HepG2 (cell line): Measurements from ENCODE around the gene OR2A7. TPM values are rescaled to one million over a fixed set of nuclear protein-coding genes. Genes with fewer than 3 reads are reported as not detected.
"Not testable (repeated sequence)": the region's sequence is repeated elsewhere in the genome, so short reads cannot be mapped to it uniquely, and the experiment has no call there.

Experiments
- ATAC-seq: fragments of 200-7000 bp; cut with Tn5 transposase; 3 replicates; pipeline ENCODE4 v1.9.1; 2020; ENCODE audit warnings: mild to moderate bottlenecking, moderate library complexity
- BruUV-seq: library from RNA; stranded (reverse); fragments of 400-500 nt; replicated peaks from 2 replicates; lab custom pipeline; 2021; lab: Mats Ljungman, UMichigan
- CTCF ChIA-PET: fragments of 300-600 bp; formaldehyde crosslinking; extraction: SDS; loops from one replicate; lab custom pipeline; 2021; ENCODE audit warnings: low total read pairs, inconsistent platforms, low intra/inter-chr PET ratio; lab: Yijun Ruan, JAX
- POLR2A ChIA-PET: fragments of 350-600 bp; sonication (Branson Sonifier 250); formaldehyde crosslinking; loops from one replicate; lab custom pipeline; 2020; ENCODE audit warnings: antibody characterized with exemption, inconsistent platforms; lab: Yijun Ruan, JAX
- DNase-seq: peaks from one replicate; pipeline ENCODE4 v3.0.0-alpha.2; 2015; ENCODE audit warnings: low spot score
- FAIRE-seq: peaks from 3 replicates; lab custom pipeline; 2011; peaks lifted over from hg19 to GRCh38; lab: Jason Lieb, UNC
- H2AFZ ChIP-seq: one replicate; pipeline ENCODE4 v1.6.1; 2011; ENCODE audit warnings: low read length, inconsistent platforms
- H3K27ac ChIP-seq: fragments of 300-600 bp; 3 replicates; pipeline ENCODE4 v1.8.0; 2011; ENCODE audit warnings: mixed run types, mild to moderate bottlenecking, mixed read lengths, low read length, inconsistent platforms; ENCODE audit not compliant: insufficient read depth; ENCODE audit errors: extremely low read length
- H3K27me3 ChIP-seq, 2 experiments: fragments of 200-600 bp in 1 of 2; 2 replicates in 1 of 2; 3 replicates in 1 of 2; pipeline versions ENCODE4 v1.6.0 to v1.8.0; 2011; ENCODE audit warnings: low read length in 2 of 2, mild to moderate bottlenecking in 2 of 2, moderate library complexity in 2 of 2, inconsistent platforms in 1 of 2; ENCODE audit not compliant: insufficient read depth in 2 of 2, control insufficient read depth in 1 of 2
- H3K36me3 ChIP-seq, 2 experiments: fragments of 200-600 bp in 1 of 2; replicated peaks in 1 of 2; 2 replicates in 1 of 2; 3 replicates in 1 of 2; pipeline versions ENCODE4 v1.5.1 to v1.8.0; 2011; ENCODE audit warnings: low read length in 2 of 2, inconsistent platforms in 1 of 2; ENCODE audit not compliant: insufficient read depth in 2 of 2, control insufficient read depth in 1 of 2
- H3K4me1 ChIP-seq: 2 replicates; pipeline ENCODE4 v1.5.1; 2012; ENCODE audit warnings: low read length, inconsistent platforms; ENCODE audit not compliant: insufficient read depth
- H3K4me2 ChIP-seq: 2 replicates; pipeline ENCODE4 v1.6.0; 2011; ENCODE audit warnings: low read depth, low read length, inconsistent platforms
- H3K4me3 ChIP-seq, 3 experiments: fragments of 200-600 bp in 1 of 3; sonication (generic), shearing (Covaris generic) in 1 of 3; replicated peaks in 1 of 3; 2 replicates each; pipeline ENCODE4 v1.5.1; 2011 to 2016; ENCODE audit warnings: low read length in 3 of 3, inconsistent platforms in 2 of 3, low read depth in 2 of 3, mild to moderate bottlenecking in 2 of 3, control low read depth in 1 of 3, mixed read lengths in 1 of 3; ENCODE audit not compliant: insufficient read depth in 1 of 3
- H3K79me2 ChIP-seq: one replicate; pipeline ENCODE4 v1.6.1; 2011; ENCODE audit warnings: low read length, inconsistent platforms; ENCODE audit not compliant: insufficient read depth
- H3K9ac ChIP-seq: 2 replicates; pipeline ENCODE4 v1.6.0; 2011; ENCODE audit warnings: mild to moderate bottlenecking, low read depth, low read length, inconsistent platforms; ENCODE audit not compliant: insufficient read depth
- H3K9me3 ChIP-seq: 2 replicates; pipeline ENCODE4 v1.5.1; 2012; ENCODE audit warnings: mild to moderate bottlenecking, low read length
- H4K20me1 ChIP-seq: 2 replicates; pipeline ENCODE4 v1.6.0; 2011; ENCODE audit warnings: inconsistent platforms, mild to moderate bottlenecking, low read length, moderate library complexity; ENCODE audit not compliant: insufficient read depth
- WGBS: methylation state at CpG from one replicate; pipeline ENCODE4 v1.1.6; 2017; ENCODE audit warnings: low lambda C conversion rate; 5-methylcytosine and 5-hydroxymethylcytosine counted together
- in situ Hi-C: cut with HindIII; loops from 2 replicates; pipeline ENCODE4 v1.10.0; 2017; ENCODE audit warnings: low pct_unique_long_range_greater_than_20kb; ENCODE audit not compliant: extremely low pct_ligation_motif_present
- intact Hi-C: fragments of 100-400 bp; cut with micrococcal nuclease; formaldehyde crosslinking; loops from one replicate; pipeline ENCODE4 v1.10.0; 2022; ENCODE audit not compliant: unreplicated experiment
- polyA plus RNA-seq, 8 experiments: library from polyadenylated mRNA; depleted of rRNA in 3 of 8; stranded (reverse) in 7 of 8; unstranded in 1 of 8; fragments of >200 nt; fragmentation: Illumina TruSeq in 4 of 8; extraction: Trizol in 4 of 8; gene quantifications; 2 replicates each; pipeline versions ENCODE4 v1.2.1 to v1.2.3, GENCODE V29; 2011 to 2016; ENCODE audit warnings: low read depth in 4 of 8, missing spikeins in 1 of 8, mixed read lengths in 1 of 8; ENCODE audit not compliant: insufficient read depth in 1 of 8
- total RNA-seq, 5 experiments: library from RNA; depleted of rRNA; stranded (reverse); fragments of >200 nt; fragmentation: Illumina TruSeq; extraction: Trizol; gene quantifications; 2 replicates each; pipeline ENCODE4 v1.2.3, GENCODE V29; 2016; ENCODE audit warnings: low read depth in 1 of 5

OR2A7 gene
- total and polyA plus RNA-seq, 2 of the 13 experiments (the other 11 are each of a cell fraction or from before 2014, with no cell fraction given): not detected

GRCh38 chr7:144293794-144294499 is 29.4 kb upstream of the OR2A7 start:
- H3K36me3 ChIP-seq, FAIRE-seq, H3K9ac ChIP-seq, H3K27ac ChIP-seq, H3K9me3 ChIP-seq, POLR2A ChIA-PET, CTCF ChIA-PET, H4K20me1 ChIP-seq, H2AFZ ChIP-seq, H3K4me1 ChIP-seq, H3K27me3 ChIP-seq, BruUV-seq, H3K4me3 ChIP-seq, DNase-seq, in situ Hi-C loops, intact Hi-C loops, H3K79me2 ChIP-seq, H3K4me2 ChIP-seq: not testable (repeated sequence)
- ATAC-seq: peak; percentile 93
- WGBS: no CpG with 5 or more reads among the region's 60 CpGs

GRCh38 chr7:144292384-144293161 is 28.0 kb upstream of the OR2A7 start:
- FAIRE-seq, H3K79me2 ChIP-seq, CTCF ChIA-PET: not testable (repeated sequence)

DNA sequence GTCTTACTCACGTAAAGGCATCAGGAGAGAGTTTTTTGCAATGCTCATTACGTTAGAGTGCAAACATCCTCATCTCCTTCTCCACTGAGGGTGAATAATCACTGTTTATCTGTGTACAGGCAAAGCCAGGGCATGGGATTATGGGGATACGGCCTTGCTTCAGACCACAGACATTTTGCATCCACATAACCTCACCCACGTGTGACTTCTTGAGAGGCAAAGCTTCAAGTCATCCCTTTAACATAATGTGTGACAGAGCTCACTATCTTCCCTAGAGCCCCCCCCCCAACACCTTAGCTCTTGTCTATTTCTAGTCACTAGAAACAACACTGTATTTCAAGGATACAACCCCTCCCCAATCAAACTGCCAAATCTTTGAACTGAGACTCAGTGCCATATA is 27.0 kb upstream of the OR2A7 start:
- H3K79me2 ChIP-seq, POLR2A ChIA-PET, intact Hi-C loops, CTCF ChIA-PET, H2AFZ ChIP-seq, H3K36me3 ChIP-seq, in situ Hi-C loops, H3K4me1 ChIP-seq, H4K20me1 ChIP-seq, BruUV-seq, H3K9me3 ChIP-seq, ATAC-seq, H3K4me2 ChIP-seq, H3K27me3 ChIP-seq, H3K27ac ChIP-seq, FAIRE-seq, H3K4me3 ChIP-seq, DNase-seq, H3K9ac ChIP-seq: not testable (repeated sequence)
- 20% methylated on average over 1 of the region's 4 CpGs for WGBS

More at GRCh38 chr7:144292384-144293161, 28.0 kb upstream of the OR2A7 start:
- H3K4me3 ChIP-seq, H3K27me3 ChIP-seq, ATAC-seq, H3K4me2 ChIP-seq, POLR2A ChIA-PET, H3K4me1 ChIP-seq, H3K9me3 ChIP-seq, H3K36me3 ChIP-seq, H4K20me1 ChIP-seq, intact Hi-C loops, DNase-seq, H3K9ac ChIP-seq, in situ Hi-C loops, H2AFZ ChIP-seq, H3K27ac ChIP-seq: not testable (repeated sequence)
- TSS peak; percentile 63 for BruUV-seq
- 59% methylated on average over 4 of the region's 14 CpGs for WGBS

- no CpG with 5 or more reads among the region's 3 CpGs for WGBS
- H3K4me2 ChIP-seq, H3K79me2 ChIP-seq, POLR2A ChIA-PET, H3K4me1 ChIP-seq, CTCF ChIA-PET, FAIRE-seq, ATAC-seq, in situ Hi-C loops, H3K9me3 ChIP-seq, H3K4me3 ChIP-seq, intact Hi-C loops, H3K36me3 ChIP-seq, H3K27ac ChIP-seq, H2AFZ ChIP-seq, H3K9ac ChIP-seq, H4K20me1 ChIP-seq, DNase-seq, BruUV-seq, H3K27me3 ChIP-seq: not testable (repeated sequence)
Observed at GRCh38 chr7:144287171-144287784, 22.7 kb upstream of the OR2A7 start.
